SK-N-DZ (cell line): Measurements from ENCODE around the gene GOPC.

Source experiments
- DNase-seq: peaks from one replicate; pipeline ENCODE4 v3.0.0-alpha.2; 2015; ENCODE audit warnings: low spot score

Gene GOPC

GRCh38 chr6:117595099-117595923 is 7.0 kb downstream of the GOPC start:
- DNase-seq: no peak

DNA sequence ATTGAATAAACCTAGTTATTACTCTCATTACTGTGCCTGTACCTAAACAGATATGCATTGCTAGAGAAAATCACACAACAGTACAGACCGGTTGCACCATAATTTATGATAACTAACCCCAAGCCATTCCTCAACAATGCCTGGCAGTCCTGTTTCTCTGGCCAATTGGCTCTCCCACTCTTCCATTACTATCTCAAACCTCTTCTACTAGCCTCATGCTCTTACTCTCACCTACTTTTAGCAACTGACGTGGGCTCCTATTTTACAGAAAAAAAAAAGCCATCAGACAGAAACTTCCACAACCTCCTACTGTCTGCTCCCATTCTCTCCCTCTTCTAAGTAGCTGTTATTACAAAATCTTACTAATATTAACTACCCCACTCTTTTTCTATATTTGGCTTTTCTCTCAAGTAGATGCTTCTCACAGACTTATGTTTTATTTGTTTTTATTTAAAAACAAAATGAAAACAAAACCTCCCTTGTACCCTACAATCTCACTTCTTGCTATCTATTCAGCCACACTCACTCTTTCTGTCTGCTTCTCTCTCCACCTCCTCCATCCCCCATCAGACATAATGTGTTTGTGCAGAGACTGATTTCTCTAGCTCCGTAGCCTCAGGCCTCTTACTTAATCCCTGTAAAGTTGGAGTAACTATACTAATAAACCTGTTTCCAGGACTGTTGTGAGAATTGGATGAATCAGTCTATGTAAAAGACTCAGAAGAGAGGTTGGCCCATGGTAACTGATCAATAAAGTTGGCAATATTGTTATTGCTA is 9.1 kb downstream of the GOPC start:
- DNase-seq: no peak

DNA sequence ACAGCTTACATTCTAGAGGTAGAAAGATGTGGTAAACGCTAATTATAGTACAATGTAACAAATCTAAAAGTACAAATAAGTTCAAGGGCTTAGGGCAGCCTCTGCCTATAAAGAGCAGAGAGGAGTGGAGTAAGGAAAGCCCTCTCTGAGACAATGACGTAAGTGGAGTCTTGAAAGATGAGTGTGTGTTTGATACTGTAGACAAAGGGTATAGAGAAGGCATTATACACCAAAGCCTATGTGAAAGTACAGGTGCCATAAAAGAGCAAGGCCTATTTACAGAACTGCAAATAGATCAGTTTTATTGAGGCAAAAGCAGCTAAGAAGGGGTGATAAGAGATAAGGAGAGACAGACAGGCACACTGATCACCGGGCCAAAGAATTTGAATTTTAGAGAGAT is 10.9 kb downstream of the GOPC start:
- DNase-seq: no peak

DNA sequence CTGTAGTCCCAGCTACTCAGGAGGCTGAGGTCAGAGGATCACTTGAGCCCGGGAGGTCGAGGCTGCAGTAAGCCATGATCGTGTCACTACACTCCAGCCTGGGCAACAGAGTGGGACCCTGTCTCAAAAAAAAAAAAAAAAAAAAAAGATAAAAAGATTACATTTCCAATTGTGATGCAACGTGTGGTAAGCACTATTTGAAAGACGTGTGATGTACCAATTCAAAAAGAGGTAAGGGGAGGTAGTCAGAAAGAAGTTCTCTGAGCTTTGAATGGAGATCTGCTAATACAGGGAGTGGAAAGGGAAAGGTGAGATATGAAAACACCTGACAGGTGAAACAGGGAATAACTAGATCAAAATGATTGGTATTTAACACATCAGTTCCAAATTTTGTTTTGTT is 11.9 kb downstream of the GOPC start:
- no peak for DNase-seq

- DNase-seq: no peak
Measured at GRCh38 chr6:117585647-117586046, 16.7 kb downstream of the GOPC start.

DNA sequence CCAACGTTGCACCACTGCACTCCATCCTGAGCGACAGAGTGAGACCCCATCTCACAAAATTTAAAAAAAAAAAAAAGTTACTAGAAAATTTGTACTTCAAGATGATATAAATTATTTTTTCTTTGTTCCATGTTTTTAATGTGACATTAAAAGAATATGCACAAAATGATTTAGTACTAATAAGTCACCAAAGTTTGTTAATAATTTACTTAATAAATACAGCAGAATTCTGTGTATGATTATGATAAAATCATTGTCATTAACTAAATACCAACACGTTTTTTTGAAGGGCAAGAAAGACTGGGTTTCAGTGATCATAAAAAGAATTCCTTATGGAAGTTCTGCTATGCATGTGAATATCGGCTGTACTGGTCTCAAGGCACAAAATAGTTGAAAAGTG is 28.1 kb downstream of the GOPC start:
- DNase-seq: no peak

DNA sequence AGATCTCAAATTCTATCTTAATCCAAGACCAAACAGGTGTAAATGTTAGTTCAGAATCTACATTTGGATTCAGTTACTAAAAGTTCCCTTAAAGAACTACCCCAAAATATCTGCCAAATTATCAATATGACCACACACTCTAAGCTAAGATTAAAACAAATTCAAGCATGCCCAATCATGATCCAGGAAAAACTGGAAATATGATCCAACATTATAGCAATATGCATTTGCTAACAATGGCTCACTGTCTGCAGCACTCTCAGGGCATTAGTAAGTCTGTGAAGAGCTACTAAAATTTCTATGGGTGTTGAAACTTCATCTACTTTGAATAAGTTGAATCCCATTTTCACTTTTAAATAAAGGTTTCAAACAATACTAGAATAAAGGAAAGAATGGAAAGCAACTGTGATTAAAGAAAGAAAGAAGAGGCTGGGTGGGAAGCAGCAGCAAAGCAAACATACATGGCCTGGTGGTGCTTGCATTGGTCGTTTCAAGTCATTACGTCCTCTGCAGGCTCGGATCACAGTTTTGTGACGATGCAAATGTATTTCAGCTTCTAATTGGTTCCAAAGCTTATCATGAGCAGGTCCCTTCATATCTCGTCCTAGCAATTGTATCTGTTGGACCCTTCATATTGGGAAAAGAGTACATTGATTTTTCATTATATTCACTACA is 29.2 kb downstream of the GOPC start:
- DNase-seq: no peak

- no peak for DNase-seq
Measured at GRCh38 chr6:117568831-117569410, 33.4 kb downstream of the GOPC start.

DNA sequence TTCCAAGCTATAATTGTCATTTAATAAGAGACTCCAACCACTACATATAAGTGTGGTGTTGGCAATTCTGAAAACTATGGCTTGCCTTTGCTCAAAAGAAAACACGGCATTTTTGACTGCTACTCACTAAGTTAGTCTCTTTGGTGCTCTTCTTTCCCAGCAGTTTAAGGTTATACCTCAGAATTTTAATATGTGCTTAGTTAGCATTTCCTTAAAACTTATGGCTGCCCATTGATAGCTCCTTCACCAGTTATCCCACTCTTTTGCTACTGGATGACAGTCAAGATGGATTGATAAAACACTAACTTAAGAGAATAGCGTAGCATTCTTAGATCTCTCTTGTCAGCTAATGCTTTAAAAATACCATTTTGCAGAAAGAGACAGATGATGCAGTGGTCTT is 34.1 kb downstream of the GOPC start:
- DNase-seq: no peak

DNA sequence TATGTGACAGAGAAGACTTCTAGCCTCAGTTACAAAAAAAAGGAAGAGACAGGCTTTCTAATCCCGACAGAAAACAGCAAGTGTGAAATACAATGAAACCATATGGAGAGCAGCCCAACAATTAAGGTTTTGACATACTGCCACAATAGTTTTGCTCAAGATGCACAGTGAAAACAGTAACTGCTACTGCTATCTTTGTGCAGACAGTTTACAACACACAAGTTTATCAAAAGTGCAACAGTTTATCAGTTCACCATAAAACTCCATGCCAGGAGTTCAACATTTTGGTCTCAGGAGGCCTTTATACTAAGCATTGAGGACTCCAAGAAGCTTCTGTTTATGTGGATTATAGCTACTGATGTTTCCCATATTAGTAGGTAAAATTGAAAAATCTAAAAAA is 37.6 kb downstream of the GOPC start:
- no peak for DNase-seq

DNA sequence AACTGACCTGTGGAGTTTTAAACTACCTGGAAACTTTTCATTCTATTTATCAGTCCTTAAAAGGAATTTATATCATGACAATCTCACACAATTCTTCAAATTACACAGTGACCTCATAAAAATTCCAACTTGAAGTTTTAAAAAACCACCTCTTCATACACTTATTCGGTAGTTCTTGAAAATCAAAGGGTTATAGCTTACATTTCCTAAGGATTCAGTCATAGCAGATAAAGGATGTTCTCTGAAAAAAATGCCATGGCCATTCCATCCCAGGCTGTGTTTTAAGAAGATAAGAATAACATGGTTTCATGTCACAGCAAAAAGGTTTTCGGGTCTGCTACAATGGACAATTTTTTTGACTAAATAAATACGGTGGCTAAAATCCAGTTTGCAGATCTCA is 41.2 kb downstream of the GOPC start:
- no peak for DNase-seq

DNA sequence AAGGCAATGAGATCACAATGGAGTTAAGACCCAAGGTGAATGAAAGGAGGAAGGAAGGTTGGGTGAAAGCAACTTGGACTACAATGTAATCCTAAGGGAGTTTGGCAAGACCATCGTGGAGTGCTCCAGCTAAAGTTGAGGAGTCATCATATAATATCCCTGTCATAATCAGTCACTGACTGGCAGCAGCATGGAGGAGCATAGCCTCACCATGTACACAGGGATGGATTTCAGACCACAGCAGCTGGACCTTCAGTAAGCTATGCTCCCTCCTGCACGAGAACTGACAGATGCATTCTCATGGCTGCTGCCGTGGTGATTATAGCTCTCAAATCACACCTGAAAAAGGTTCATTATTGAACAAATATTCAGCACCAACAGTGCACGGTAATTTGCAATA is 43.0 kb downstream of the GOPC start:
- DNase-seq: no peak

DNA sequence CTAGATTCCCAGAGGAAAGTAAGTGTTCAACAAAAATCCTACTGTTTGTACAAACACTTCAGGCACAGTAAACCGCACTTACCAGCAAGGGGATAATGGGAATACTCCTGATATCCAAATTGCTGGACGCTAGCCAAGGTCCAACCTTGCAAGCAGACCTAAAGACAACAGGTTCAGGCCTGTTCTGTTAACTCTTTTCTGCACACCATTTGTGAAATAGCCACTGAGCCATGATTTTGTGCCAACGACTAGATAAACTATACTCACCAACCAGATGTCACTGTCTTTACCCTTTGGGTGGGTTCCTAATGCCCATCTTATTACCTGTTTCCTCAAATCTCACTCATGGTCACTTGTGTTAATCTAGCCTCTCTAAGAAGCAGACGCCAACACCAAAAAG is 43.5 kb downstream of the GOPC start:
- DNase-seq: no peak

DNA sequence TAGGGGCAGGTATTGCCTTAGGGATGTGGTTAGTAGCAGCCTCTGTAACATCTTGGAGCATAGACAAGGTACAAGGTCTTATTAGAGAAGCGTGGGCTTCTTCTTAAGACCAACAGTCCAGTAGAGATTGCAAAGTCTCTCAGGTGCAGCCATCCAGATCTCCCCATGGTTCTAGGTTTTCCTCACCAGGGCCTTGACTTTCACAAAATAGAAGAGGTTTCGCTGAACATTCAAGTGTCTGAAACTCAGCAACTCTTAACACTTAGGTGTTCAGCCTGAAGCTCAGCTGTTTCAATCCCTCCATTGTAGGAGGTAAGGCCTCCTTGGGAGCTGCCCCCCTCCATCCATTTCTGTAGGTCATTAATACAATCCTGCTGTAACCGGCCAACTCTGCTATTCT is 44.4 kb downstream of the GOPC start:
- no peak for DNase-seq

GRCh38 chr6:117555882-117556498 is 46.3 kb downstream of the GOPC start:
- peak; percentile 11 for DNase-seq

GRCh38 chr6:117555262-117555849 is 47.0 kb downstream of the GOPC start:
- DNase-seq: no peak

GRCh38 chr6:117553142-117553541 is 49.2 kb downstream of the GOPC start:
- DNase-seq: no peak

DNA sequence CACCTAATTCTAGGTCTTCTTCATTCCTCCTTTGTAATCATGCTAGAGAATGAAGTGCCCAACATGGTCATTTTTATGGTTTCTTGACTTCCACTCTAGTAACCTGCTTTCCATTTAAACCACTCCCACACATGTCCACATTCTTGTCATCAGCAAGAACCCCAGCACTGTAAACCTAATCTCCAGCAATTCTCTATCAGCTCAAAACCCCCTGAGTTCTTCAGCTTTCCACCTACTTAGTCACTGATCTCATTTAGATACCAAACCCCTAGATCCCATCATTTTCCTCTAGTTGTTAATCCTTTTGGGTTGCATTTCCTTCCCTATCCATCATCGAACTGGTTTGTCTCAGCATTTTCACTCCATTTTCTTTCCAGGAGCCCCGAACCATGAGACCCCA is 49.7 kb downstream of the GOPC start:
- DNase-seq: no peak

- DNase-seq: no peak
Measured at GRCh38 chr6:117550618-117551242, 51.6 kb downstream of the GOPC start.

- DNase-seq: no peak
Measured at GRCh38 chr6:117550078-117550600, 52.2 kb downstream of the GOPC start.

DNA sequence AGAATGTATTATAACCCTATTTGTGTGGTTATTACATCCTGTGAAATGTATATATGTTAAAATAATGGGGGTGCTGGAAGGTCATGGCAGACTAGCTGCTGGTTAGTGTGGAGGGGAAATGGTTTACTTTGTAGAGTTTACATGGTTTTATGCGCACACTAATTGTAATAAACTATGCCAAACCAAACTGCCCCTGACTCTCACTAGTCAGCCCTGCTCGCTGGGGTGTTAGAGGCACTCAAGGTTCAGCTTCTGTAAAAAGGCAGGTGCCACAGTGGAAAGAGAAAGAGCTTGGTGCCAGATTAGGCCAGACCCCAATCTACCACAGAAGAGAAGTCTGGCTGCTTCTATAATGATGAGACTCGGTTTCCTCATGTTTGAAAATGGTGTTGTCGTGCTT is 52.7 kb downstream of the GOPC start:
- DNase-seq: no peak
